Pons (tissue), 1 donor: ENCODE data around the gene ITCH.
"Not testable (repeated sequence)": the region's sequence is repeated elsewhere in the genome, so short reads cannot be mapped to it uniquely, and the experiment has no call there.

Experiments used
- DNase-seq: peaks from one replicate; pipeline ENCODE4 v3.0.0-alpha.2; 2016; ENCODE audit warnings: low spot score

Gene ITCH

DNA sequence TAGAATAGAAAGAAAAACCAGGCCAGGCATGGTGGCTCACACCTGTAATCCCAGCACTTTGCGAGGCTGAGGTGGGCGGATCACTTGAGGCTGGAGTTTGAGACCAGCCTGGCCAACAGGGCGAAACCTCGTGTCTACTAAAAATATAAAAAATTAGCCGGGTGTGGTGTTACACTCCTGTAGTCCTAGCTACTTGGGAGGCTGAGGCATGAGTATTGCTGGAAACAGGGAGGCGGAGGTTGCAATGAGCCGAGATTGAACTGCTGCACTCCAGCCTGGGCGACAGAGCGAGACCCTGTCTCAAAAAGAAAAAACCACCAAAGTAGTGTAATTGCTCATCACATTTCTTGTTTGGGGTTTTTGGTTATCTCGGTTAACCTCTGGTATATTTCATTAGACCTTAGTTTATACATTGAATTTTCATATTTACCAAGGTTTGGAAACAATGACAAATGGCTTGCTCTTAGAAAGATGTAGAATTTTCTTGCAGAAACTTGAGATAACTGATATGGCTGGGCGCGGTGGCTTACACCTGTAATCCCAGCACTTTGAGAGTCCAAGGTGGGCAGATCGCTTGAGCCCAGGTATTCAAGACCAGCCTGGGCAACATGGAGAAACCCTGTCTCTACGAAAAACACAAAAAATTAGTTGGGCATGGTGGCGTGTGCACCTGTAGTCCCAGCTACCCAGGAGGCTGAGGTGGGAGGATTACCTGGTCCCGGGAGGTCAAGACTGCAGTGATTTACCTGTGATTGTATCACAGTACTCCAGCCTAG is 14.2 kb downstream of the ITCH start:
- DNase-seq: no peak

- DNase-seq: no peak
Measured at GRCh38 chr20:34382174-34382573, 19.1 kb downstream of the ITCH start.

GRCh38 chr20:34382877-34383455 is 19.9 kb downstream of the ITCH start:
- not testable (repeated sequence) for DNase-seq

DNA sequence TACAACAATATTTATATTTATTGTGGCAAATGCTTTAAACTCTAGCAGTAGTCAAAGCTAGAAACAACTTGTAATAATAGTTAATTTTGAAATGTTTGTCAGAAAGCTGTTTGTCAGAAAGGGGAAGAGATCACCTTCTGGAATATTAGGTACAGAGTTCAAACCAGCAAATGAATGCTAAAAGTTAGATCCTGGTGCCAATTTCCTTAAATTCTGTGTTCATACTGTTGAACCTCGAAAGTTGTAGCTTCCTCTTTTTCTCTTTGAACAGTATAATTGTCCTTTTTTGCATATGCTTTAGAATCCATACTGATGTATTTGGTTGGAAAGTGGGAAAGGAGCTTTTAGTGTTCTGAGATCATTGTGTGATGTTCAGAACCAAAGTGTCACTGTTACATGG is 22.4 kb downstream of the ITCH start:
- no peak for DNase-seq

DNA sequence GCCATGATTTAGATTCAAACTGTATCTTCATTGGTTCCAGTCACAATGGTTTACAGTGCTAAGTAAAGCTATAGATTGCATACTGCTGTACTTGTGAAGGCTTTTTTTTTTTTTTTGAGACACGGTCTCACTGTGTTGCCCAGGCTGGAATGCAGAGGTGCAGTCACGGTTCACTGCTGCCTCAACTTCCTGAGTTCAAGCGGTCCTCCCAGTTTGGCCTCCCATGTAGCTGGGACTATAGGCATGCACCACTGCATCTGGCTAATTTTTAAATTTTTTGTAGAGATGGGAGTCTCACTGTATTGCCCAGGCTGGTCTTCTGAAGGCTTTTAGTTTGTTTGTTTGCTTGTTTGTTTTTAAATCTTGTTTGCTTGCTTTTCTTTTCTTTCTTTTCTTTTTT is 24.9 kb downstream of the ITCH start:
- DNase-seq: no peak

DNA sequence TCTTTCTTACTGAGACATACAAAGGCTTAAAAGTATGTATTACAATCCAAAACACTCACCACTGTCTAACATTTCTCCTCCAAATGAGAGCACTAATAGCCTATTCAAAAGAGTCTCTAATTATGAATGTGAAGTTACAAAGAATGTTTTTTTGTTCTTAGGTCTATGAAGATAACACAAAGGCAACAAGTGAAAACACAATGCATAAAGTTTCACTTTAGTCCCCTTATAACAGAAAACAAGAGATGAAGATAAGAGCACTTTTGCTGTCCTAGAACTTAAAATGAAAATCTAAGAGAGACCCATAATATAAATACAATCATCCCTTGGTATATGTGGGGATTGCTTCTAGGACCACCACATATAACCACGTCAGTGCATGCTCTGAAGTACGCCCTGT is 25.6 kb downstream of the ITCH start:
- no peak for DNase-seq

DNA sequence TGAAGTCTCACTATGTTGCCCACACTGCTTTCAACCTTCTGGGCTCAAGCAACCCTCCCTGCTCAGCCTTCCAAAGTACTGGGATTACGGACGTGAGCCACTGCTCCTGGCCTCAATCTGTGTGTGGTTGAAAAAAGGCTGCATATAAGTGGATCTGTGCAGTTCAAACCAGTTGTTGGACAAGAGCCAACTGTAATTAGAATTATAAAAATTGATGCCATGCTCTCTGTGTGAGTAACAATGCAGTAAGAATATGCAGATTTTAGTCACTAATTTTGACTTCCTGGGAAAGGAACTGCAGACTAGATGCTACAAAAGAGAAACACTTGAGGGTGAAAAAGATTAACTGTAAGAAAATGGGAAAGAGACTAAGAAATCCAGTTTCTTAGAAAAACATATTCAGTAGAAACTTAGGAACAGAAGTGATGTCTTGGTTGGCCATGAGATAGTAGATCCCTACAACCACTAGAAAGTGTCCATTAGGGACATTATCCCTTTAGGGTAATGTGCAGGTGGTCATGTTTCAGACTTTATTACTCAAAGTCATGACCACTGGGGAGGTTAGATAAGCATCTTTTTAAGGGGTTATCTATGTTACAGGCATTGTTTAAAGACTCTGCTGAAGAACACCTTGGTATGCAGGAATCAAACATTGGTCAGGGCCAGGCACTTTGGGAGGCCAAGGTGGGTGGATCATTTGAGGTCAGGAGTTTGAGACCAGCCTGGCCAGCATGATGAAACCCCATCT is 26.3 kb downstream of the ITCH start:
- DNase-seq: no peak

GRCh38 chr20:34389954-34390555 is 27.0 kb downstream of the ITCH start:
- DNase-seq: no peak

DNA sequence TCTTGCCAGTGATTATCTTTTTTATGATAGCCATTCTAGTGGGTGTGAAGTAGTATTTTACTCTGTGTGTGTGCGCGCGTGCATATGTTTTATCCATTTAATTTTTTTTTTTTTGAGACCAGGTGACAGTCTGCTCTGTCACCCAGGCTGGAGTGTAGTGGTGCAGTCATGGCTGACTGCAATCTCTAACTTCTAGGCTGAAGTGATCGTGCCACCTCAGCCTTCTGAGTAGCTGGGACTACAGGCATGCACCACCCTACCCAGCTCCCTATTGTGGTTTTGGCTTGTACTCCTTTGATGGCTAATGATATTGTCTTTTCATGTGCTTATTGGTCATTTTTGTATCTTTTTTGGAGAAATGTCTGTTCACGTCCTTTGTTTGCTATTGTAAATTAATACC is 33.3 kb downstream of the ITCH start:
- DNase-seq: no peak

GRCh38 chr20:34397096-34397495 is 34.0 kb downstream of the ITCH start:
- DNase-seq: no peak

- DNase-seq: not testable (repeated sequence)
Measured at GRCh38 chr20:34400776-34401175, 37.7 kb downstream of the ITCH start.

- no peak for DNase-seq
Measured at GRCh38 chr20:34401741-34402455, 38.8 kb downstream of the ITCH start.

GRCh38 chr20:34402461-34402860 is 39.4 kb downstream of the ITCH start:
- DNase-seq: no peak

DNA sequence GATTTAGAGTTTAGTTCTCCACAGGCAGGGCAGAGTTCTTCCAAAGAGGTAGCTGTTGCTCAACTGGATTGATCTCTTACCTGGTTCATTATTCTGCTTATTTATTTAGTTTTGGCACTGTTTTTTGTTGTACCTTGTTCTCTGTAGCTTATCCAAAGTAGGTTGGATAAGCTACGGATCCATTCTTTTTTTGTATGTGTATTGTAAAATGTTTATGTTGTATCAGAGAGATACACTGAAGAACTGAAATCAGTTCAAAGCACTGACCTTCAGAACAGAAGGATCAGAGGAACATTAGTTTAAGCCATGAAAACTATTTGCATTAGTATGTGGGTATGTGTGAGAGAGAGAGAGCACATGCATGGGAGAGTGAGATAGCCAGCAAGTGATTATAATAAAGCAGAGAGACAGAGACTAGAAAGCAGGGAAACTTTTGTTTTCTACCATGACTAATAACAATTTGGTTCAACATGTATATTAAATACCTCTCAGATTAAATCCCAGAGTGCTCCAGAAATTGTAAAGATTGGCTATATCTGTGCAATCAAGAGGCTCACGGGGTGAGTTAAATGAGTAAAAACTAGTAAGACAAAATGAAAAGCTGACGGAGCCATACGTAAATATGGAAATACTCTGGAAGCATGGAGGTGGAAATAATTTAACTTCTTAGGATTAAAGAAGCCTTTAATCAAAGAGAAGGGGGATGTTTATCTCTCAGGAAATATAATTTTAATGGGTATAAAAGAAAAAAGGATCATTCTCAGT is 40.2 kb downstream of the ITCH start:
- DNase-seq: no peak

GRCh38 chr20:34403908-34404307 is 40.8 kb downstream of the ITCH start:
- no peak for DNase-seq

DNA sequence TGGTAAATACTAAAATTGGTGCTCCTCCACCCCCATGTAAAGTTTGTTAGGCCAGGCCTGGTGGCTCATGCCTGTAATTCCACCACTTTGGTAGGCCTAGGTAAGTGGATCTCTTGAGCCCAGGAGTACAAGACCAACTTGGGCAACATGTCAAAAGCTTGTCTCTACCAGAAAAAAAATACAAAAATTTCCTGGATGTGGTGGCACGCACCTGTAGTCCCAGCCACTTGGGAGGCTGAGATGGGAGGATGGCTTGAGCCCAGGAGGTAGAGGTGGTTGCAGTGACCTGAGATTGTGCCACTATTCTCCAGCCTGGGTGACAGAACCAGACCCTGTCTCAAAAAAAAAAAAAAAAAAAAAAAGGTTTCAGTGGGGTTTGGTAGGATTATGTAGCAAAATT is 41.7 kb downstream of the ITCH start:
- no peak for DNase-seq

DNA sequence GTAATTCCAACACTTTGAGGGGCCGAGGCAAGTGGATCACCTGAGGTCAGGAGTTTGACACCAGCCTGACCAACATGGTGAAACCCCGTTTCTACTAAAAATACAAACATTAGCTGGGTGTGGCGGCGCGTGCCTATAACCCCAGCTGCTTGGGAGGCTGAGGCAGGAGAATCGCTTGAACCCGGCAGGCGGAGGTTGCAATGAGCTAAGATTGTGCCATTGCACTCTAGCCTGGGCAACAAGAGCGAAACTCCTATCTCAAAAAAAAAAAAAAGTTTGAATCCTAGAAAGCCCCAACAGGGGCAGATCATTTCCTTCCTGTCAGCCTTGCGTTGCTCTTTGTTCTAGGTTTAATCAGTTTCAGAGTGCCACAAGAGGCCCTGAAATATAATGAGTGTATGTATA is 42.2 kb downstream of the ITCH start:
- not testable (repeated sequence) for DNase-seq

DNA sequence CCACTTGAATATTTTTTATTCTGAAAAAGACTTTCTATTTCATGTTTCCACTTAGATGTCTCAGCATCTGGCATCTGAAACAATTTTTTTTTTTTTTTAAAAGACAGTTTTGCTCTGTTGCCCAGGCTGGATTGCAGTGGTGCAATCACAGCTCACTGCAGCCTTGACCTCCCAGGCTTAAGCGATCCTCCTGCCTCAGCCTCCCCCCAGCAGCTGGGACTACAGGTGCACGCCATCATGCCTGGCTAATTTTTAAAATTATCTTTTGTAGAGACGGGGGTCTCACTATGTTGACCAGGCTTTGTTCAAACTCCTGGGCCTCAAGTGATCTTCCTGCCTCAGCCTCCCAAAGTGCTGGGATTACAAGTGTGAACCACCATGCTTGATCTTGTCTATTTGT is 42.9 kb downstream of the ITCH start:
- not testable (repeated sequence) for DNase-seq

GRCh38 chr20:34407962-34408474 is 44.9 kb downstream of the ITCH start:
- DNase-seq: no peak

GRCh38 chr20:34410336-34410735 is 47.3 kb downstream of the ITCH start:
- DNase-seq: no peak

GRCh38 chr20:34412453-34412852 is 49.4 kb downstream of the ITCH start:
- DNase-seq: no peak
